GM06990 (cell line): ENCODE measurements around the gene SAP30BP.

Experiments
- DNase-seq: peaks from one replicate; pipeline ENCODE4 v3.0.0-alpha.2; 2011; ENCODE audit not compliant: insufficient read length; ENCODE audit errors: extremely low read depth
- H3K27me3 ChIP-seq: replicated peaks from 2 replicates; pipeline ENCODE4 v1.6.0; 2011; ENCODE audit warnings: low read length; ENCODE audit not compliant: control insufficient read depth, insufficient read depth
- H3K36me3 ChIP-seq: 2 replicates; pipeline ENCODE4 v1.5.1; 2011; ENCODE audit warnings: low read length; ENCODE audit not compliant: control insufficient read depth, insufficient read depth
- H3K4me3 ChIP-seq: replicated peaks from 2 replicates; pipeline ENCODE4 v1.5.1; 2011; ENCODE audit warnings: low read depth, mild to moderate bottlenecking, control low read depth, low read length
- TF ChIP-seq, protein P1 (sequence below): IDR thresholded peaks from 2 replicates; pipeline ENCODE4 v1.5.1; 2011; ENCODE audit warnings: low read length, control low read depth, mild to moderate bottlenecking, inconsistent platforms; ENCODE audit not compliant: insufficient read depth, poor library complexity, severe bottlenecking

The SAP30BP gene

DNA sequence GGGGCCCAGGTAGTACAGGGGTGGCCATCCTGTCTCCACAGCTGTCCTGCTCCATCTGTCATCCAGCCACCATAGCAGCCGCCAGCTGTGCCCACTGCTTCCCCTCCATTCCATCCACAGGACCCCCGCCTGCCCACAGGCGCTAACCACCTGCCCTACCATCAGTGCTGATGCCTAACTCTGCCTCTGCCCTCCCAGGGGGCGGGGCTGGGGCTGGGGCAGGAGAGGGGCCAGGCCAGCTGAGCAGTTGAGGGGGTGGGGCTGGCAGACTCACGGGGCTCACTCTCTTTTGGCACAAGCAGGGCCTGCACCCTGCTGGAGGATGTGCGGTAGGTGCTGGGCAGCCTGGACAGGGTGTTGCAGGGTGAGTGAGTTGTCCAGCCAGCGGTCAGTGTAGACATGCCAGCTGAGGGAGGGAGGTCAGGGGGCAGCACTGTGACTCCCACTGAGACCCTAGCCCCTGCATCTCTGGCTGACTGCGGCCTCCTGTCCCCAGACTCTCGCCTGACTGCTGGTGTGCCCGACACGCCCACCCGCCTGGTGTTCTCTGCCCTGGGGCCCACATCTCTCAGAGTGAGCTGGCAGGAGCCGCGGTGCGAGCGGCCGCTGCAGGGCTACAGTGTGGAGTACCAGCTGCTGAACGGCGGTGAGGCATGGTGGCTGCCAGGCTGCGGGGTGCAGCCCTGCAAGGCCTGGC lies 88.2 kb downstream of the SAP30BP start:
- Histone ChIP-seq H3K4me3 (no peak overlapping the region), H3K27me3 (no peaks in the 10 kb centered on the region; the same call in 1 of the 2 replicates), H3K36me3 (no peaks in the 10 kb centered on the region)
- DNase-seq: no peak
- TF ChIP-seq, protein P1, sequence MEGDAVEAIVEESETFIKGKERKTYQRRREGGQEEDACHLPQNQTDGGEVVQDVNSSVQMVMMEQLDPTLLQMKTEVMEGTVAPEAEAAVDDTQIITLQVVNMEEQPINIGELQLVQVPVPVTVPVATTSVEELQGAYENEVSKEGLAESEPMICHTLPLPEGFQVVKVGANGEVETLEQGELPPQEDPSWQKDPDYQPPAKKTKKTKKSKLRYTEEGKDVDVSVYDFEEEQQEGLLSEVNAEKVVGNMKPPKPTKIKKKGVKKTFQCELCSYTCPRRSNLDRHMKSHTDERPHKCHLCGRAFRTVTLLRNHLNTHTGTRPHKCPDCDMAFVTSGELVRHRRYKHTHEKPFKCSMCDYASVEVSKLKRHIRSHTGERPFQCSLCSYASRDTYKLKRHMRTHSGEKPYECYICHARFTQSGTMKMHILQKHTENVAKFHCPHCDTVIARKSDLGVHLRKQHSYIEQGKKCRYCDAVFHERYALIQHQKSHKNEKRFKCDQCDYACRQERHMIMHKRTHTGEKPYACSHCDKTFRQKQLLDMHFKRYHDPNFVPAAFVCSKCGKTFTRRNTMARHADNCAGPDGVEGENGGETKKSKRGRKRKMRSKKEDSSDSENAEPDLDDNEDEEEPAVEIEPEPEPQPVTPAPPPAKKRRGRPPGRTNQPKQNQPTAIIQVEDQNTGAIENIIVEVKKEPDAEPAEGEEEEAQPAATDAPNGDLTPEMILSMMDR: no peak

DNA sequence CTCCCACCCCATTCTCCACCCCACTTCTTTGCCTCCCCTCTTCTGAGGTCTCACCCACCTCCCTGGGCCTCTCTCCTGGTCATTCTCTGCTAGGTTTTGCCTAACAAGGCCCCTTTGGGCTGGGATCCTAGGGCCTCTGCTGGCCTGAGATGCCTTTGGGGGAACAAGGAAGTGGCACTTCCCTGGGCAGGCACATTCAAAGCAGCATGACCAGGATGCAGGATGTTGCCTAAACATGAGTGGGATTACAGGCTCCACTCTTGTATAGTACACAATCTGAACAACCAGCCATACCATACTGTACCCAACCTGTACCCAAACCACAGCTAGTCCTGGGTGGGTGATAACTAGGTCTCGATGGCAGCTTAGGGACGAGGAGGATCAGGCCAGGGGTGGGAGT lies 88.9 kb downstream of the SAP30BP start:
- TF ChIP-seq, protein P1: no peak
- DNase-seq: no peak
- Histone ChIP-seq H3K36me3 (no peaks in the 10 kb centered on the region), H3K27me3 (no peaks in the 10 kb centered on the region; the same call in 1 of the 2 replicates), H3K4me3 (no peak overlapping the region)

DNA sequence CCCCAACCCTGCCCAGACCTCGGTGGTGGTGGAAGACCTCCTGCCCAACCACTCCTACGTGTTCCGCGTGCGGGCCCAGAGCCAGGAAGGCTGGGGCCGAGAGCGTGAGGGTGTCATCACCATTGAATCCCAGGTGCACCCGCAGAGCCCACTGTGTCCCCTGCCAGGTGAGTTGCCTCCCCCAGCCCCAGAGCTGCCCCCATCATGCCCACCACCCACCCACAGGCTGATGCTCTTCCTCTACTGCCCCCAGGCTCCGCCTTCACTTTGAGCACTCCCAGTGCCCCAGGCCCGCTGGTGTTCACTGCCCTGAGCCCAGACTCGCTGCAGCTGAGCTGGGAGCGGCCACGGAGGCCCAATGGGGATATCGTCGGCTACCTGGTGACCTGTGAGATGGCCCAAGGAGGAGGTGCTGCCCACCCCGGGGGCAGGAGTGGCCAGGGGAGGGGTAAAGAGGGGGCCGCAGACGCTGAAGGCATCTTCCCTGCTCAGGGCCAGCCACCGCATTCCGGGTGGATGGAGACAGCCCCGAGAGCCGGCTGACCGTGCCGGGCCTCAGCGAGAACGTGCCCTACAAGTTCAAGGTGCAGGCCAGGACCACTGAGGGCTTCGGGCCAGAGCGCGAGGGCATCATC lies 89.4 kb downstream of the SAP30BP start:
- DNase-seq: no peak
- Histone ChIP-seq H3K36me3 (no peaks in the 10 kb centered on the region), H3K27me3 (no peaks in the 10 kb centered on the region; the same call in 1 of the 2 replicates), H3K4me3 (no peak overlapping the region)
- TF ChIP-seq, protein P1: no peak

DNA sequence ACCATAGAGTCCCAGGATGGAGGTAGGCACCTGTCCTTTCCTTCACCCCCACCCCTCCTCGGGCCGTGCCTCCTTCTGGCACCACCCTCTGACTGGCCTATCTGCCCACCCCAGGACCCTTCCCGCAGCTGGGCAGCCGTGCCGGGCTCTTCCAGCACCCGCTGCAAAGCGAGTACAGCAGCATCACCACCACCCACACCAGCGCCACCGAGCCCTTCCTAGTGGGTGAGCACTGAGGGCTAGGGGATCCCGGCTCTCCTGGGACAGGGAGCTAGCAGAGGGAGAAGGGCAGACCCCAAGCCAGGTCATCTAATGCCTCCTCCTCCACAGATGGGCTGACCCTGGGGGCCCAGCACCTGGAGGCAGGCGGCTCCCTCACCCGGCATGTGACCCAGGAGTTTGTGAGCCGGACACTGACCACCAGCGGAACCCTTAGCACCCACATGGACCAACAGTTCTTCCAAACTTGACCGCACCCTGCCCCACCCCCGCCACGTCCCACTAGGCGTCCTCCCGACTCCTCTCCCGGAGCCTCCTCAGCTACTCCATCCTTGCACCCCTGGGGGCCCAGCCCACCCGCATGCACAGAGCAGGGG lies 90.0 kb downstream of the SAP30BP start:
- H3K36me3 ChIP-seq: no peaks in the 10 kb centered on the region
- no peaks in the 10 kb centered on the region; the same call in 1 of the 2 replicates for H3K27me3 ChIP-seq
- DNase-seq: no peak
- TF ChIP-seq, protein P1: no peak
- H3K4me3 ChIP-seq: no peak overlapping the region
